Left ventricle myocardium inferior (tissue), 1 donor: ENCODE data around the gene BCL2L1. TPM values are rescaled to one million over a fixed set of nuclear protein-coding genes. Genes with fewer than 3 reads are reported as not detected.

Experiments used
- DNase-seq: peaks from one replicate; pipeline ENCODE4 v3.0.0-alpha.2; 2020
- H3K27ac ChIP-seq: fragments of 200-600 bp; replicated peaks from 2 replicates; pipeline ENCODE4 v1.8.0; 2021
- H3K27me3 ChIP-seq: fragments of 200-600 bp; 2 replicates; pipeline ENCODE4 v1.8.0; 2021; ENCODE audit warnings: low read depth
- H3K36me3 ChIP-seq: fragments of 200-600 bp; 2 replicates; pipeline ENCODE4 v1.8.0; 2021
- H3K4me1 ChIP-seq: fragments of 200-600 bp; 2 replicates; pipeline ENCODE4 v1.8.0; 2021
- H3K4me3 ChIP-seq: fragments of 200-600 bp; 2 replicates; pipeline ENCODE4 v1.8.0; 2021; ENCODE audit warnings: mild to moderate bottlenecking, moderate library complexity
- H3K9me3 ChIP-seq: fragments of 200-600 bp; replicated peaks from 2 replicates; pipeline ENCODE4 v1.8.0; 2021
- intact Hi-C: fragments of 100-400 bp; cut with micrococcal nuclease; formaldehyde crosslinking; loops from one replicate; pipeline ENCODE4 v1.11.0; 2022
- total RNA-seq: library from RNA; stranded (reverse); fragmentation: NEBNext Ultra II Directional; extraction: Animal tissue kit (Norgen Biotek cat#: 25700); gene quantifications from one replicate; pipeline ENCODE4 v1.2.1, GENCODE V29; 2021
- TF ChIP-seq, protein P1 (sequence below): fragments of 200-600 bp; IDR thresholded peaks from 2 replicates; pipeline ENCODE4 v1.8.0; 2021; ENCODE audit warnings: antibody characterized with exemption, mild to moderate bottlenecking, borderline replicate concordance
- donor health status: DM: no; HTN: yes; CAD: no; lungs with severe emphysema.

The BCL2L1 gene
- total RNA-seq, 1 donor from 2014 or later, result 53.2 TPM

DNA sequence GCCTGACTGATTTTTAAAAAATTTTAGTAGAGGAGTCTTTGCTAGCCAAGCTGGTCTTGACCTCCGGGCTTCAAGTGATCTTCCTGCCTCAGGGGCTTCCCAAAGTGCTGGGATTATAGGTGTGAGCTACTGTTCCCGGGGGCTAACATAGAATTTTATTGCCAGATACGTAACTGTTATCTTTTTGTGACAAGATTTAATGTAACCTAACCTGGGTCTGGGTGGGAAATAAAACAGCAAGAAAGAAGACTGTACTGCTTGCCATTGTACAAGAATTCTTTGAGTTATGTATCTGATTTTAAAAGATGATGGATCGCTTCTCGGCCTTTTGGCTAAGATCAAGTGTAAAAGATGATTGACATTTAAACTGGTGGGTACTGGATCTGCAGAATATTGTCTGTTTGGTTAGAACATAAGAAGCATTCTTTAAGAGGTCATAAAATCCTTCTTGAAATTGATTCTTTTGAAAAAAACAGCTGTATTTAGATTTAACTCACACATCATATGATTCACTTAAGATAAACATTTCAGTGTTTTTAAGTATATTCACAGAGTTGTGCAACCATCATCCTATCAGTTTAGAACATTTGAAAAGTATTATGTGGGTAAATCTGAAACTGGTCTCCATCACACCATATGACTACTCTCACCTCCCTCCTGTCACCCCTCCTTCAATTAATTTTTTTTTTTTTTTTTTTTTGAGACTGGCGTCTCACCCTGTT is 38.0 kb upstream of the BCL2L1 start:
- no peak overlapping the region for H3K4me3 ChIP-seq
- TF ChIP-seq, protein P1, sequence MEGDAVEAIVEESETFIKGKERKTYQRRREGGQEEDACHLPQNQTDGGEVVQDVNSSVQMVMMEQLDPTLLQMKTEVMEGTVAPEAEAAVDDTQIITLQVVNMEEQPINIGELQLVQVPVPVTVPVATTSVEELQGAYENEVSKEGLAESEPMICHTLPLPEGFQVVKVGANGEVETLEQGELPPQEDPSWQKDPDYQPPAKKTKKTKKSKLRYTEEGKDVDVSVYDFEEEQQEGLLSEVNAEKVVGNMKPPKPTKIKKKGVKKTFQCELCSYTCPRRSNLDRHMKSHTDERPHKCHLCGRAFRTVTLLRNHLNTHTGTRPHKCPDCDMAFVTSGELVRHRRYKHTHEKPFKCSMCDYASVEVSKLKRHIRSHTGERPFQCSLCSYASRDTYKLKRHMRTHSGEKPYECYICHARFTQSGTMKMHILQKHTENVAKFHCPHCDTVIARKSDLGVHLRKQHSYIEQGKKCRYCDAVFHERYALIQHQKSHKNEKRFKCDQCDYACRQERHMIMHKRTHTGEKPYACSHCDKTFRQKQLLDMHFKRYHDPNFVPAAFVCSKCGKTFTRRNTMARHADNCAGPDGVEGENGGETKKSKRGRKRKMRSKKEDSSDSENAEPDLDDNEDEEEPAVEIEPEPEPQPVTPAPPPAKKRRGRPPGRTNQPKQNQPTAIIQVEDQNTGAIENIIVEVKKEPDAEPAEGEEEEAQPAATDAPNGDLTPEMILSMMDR, result no peak
- no peak for DNase-seq
- H3K36me3 ChIP-seq, result no peaks in the 10 kb centered on the region
- intact Hi-C loops, result no loop called here
- no peaks in the 10 kb centered on the region for H3K4me1 ChIP-seq
- no peaks in the 10 kb centered on the region for H3K27me3 ChIP-seq
- no peaks in the 10 kb centered on the region for H3K9me3 ChIP-seq
- no peak overlapping the region for H3K27ac ChIP-seq

DNA sequence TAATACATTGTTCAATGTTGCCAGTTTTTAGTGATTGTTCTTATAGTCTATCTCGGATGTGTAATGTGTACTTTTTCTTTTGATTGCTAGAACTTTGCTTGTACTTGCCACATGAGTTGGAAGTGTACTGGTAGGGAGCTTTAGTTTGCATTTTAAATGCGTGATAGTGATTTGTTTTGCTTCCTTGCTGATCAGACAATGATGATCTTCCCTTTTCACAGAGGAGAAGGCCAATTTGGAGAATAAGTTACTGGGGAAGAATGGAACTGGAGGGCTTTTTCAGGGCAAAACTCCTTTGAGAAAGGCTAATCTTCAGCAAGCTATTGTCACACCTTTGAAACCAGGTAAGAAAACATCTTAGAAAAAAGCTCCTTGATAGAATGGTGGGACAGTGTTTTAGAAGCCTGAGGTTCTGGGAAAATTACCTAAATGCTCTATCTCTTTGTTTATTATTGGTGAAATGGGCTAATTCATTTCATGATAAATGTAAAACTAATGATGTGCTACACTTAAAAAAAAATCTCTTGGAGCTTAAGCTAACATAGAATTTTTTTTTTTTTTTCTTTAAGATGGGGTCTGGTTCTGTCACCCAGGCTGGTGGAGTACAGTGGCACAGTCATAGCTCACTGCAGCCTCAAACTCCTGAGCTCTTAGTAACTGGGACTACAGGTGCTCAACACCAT is 37.3 kb upstream of the BCL2L1 start:
- H3K4me3 ChIP-seq, result no peak overlapping the region
- H3K27me3 ChIP-seq, result no peaks in the 10 kb centered on the region
- no peaks in the 10 kb centered on the region for H3K36me3 ChIP-seq
- no peak for DNase-seq
- no peaks in the 10 kb centered on the region for H3K9me3 ChIP-seq
- TF ChIP-seq, protein P1, result no peak
- intact Hi-C loops, result no loop called here
- H3K27ac ChIP-seq, result no peak overlapping the region
- no peaks in the 10 kb centered on the region for H3K4me1 ChIP-seq

DNA sequence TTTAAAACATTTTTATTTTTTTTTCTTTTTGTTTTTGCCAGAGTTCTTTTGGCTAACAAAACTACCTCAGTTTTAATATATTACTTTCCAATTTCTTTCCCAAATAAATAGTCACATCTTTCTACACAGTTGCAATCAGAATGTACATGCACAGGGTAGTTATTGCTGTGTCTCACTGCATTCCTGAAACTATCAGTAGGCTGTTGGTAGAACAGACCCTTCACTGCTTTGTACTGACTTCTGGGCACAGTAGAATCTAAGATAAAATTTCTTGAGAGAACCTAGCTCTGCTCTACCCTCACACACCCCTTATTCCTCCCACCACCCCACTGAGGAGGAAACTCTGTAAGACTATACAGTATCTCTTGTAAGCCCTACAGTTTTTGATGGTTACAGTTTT is 36.3 kb upstream of the BCL2L1 start:
- TF ChIP-seq, protein P1, result no peak
- DNase-seq, result no peak
- Histone ChIP-seq H3K4me3 (no peak overlapping the region), H3K27ac (no peak overlapping the region), H3K9me3 (no peaks in the 10 kb centered on the region), H3K27me3 (no peaks in the 10 kb centered on the region), H3K36me3 (no peaks in the 10 kb centered on the region), H3K4me1 (no peaks in the 10 kb centered on the region)
- intact Hi-C loops, result no loop called here

DNA sequence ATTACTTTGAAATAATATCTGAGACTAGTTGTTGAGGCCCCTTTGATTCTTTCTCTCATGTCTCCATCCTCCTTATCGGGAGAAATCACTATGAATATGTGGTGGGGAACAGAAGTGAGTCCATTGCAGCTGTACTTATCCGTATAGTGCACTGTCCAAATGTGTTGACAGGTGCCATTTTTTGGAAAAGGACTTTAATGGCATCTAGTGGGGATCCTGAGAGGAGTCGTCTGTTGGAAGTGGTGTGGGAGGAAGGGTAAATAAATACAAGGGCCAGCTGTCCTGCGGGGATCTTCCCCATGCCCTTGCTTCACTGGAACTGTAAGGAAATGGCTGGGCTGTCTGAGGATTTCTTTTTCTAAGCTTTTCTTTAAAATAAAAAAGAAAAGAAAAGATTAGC is 35.9 kb upstream of the BCL2L1 start:
- H3K27me3 ChIP-seq, result no peaks in the 10 kb centered on the region
- no peak for DNase-seq
- intact Hi-C loops, result no loop called here
- no peak overlapping the region for H3K4me3 ChIP-seq
- no peaks in the 10 kb centered on the region for H3K9me3 ChIP-seq
- H3K27ac ChIP-seq, result no peak overlapping the region
- TF ChIP-seq, protein P1, result no peak
- H3K36me3 ChIP-seq, result no peaks in the 10 kb centered on the region
- H3K4me1 ChIP-seq, result no peaks in the 10 kb centered on the region

DNA sequence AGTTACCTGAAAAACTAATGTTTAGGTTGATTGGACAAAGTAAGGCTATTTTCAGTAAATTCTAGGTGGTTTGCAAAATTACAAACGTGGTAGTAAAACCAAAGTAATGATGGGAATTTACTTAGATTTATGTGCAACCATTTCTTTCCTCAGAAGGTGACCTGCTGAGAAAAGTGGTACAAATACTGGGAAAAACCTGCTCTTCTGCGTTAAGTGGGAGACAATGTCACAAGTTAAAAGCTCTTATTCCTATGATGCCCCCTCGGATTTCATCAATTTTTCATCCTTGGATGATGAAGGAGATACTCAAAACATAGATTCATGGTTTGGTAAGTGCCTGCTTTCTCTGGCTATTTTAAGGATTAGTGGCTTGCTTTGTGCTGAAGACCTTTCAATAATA is 34.6 kb upstream of the BCL2L1 start:
- intact Hi-C loops, result no loop called here
- H3K27me3 ChIP-seq, result no peaks in the 10 kb centered on the region
- H3K27ac ChIP-seq, result no peak overlapping the region
- no peaks in the 10 kb centered on the region for H3K9me3 ChIP-seq
- no peaks in the 10 kb centered on the region for H3K36me3 ChIP-seq
- no peak for DNase-seq
- H3K4me1 ChIP-seq, result no peaks in the 10 kb centered on the region
- H3K4me3 ChIP-seq, result no peak overlapping the region
- TF ChIP-seq, protein P1, result no peak
